SK-N-SH (cell line): Measurements from ENCODE around the gene TCN2. TPM values are rescaled to one million over a fixed set of nuclear protein-coding genes. Genes with fewer than 3 reads are reported as not detected.

ENCODE experiments used
- CTCF ChIA-PET: fragments of 300-600, 350-600 bp; formaldehyde crosslinking; extraction: SDS; loops from one replicate; lab custom pipeline; 2021; lab: Yijun Ruan, JAX
- POLR2A ChIA-PET: fragments of 350-600 bp; sonication (Branson Sonifier 250); formaldehyde crosslinking; extraction: SDS; loops from one replicate; lab custom pipeline; 2020; ENCODE audit warnings: antibody characterized with exemption, inconsistent platforms; lab: Yijun Ruan, JAX
- DNase-seq: peaks from one replicate; pipeline ENCODE4 v3.0.0; 2012
- H2AFZ ChIP-seq: fragments of 200-600 bp; sonication (generic); 2 replicates; pipeline ENCODE4 v1.8.1; 2016; ENCODE audit warnings: antibody characterized with exemption, mild to moderate bottlenecking, low read depth
- H3F3A ChIP-seq: fragments of 200-600 bp; sonication (generic); replicated peaks from 2 replicates; pipeline ENCODE3; 2016; ENCODE audit warnings: antibody characterized with exemption, mild to moderate bottlenecking; ENCODE audit not compliant: insufficient read depth
- H3K27ac ChIP-seq, 2 experiments: fragments of 200-500 bp in 1 of 2; fragments of 200-600 bp in 1 of 2; sonication (Bioruptor generic) in 1 of 2; sonication (generic), shearing (Covaris generic) in 1 of 2; 2 replicates each; pipeline versions ENCODE4 v1.5.1 to v1.6.1; 2014 to 2016; ENCODE audit warnings: low read depth in 2 of 2, inconsistent platforms in 1 of 2, low read length in 1 of 2, mild to moderate bottlenecking in 1 of 2, mixed read lengths in 1 of 2
- H3K27me3 ChIP-seq: fragments of 200-600 bp; sonication (generic), shearing (Covaris generic); 2 replicates; pipeline ENCODE4 v1.6.1; 2016; ENCODE audit warnings: mixed run types; ENCODE audit not compliant: insufficient read depth
- H3K36me3 ChIP-seq, 2 experiments: fragments of 200-500 bp in 1 of 2; fragments of 200-600 bp in 1 of 2; sonication (Bioruptor generic) in 1 of 2; sonication (generic) in 1 of 2; replicated peaks in 1 of 2; 2 replicates each; pipeline versions ENCODE3 to v1.5.1; 2014 to 2016; ENCODE audit warnings: low read length in 1 of 2, mild to moderate bottlenecking in 1 of 2; ENCODE audit not compliant: insufficient read depth in 2 of 2, control insufficient read depth in 1 of 2
- H3K4me1 ChIP-seq, 2 experiments: fragments of 200-500 bp in 1 of 2; fragments of 200-600 bp in 1 of 2; sonication (Bioruptor generic) in 1 of 2; sonication (generic), shearing (Covaris generic) in 1 of 2; 2 replicates each; pipeline versions ENCODE4 v1.5.1 to v1.6.1; 2014 to 2016; ENCODE audit warnings: low read depth in 1 of 2, low read length in 1 of 2, mixed run types in 1 of 2; ENCODE audit not compliant: insufficient read depth in 2 of 2, control insufficient read depth in 1 of 2
- H3K4me2 ChIP-seq: fragments of 200-600 bp; sonication (generic), shearing (Covaris generic); 2 replicates; pipeline ENCODE4 v1.6.1; 2017; ENCODE audit warnings: mixed run types
- H3K4me3 ChIP-seq, 2 experiments: fragments of 200-500 bp in 1 of 2; fragments of 200-600 bp in 1 of 2; sonication (Bioruptor generic) in 1 of 2; sonication (generic), shearing (Covaris generic) in 1 of 2; 2 replicates each; pipeline versions ENCODE4 v1.5.1 to v1.8.1; 2014 to 2016; ENCODE audit warnings: low read depth in 2 of 2, inconsistent platforms in 1 of 2, low read length in 1 of 2, mild to moderate bottlenecking in 1 of 2, mixed read lengths in 1 of 2, moderate library complexity in 1 of 2
- H3K79me2 ChIP-seq: fragments of 200-600 bp; sonication (generic); 2 replicates; pipeline ENCODE4 v1.8.1; 2017; ENCODE audit warnings: mild to moderate bottlenecking; ENCODE audit not compliant: insufficient read depth
- H3K9ac ChIP-seq: fragments of 200-600 bp; sonication (generic); 2 replicates; pipeline ENCODE4 v1.6.1; 2017; ENCODE audit warnings: mixed run types
- H3K9me2 ChIP-seq: fragments of 200-600 bp; sonication (generic); 2 replicates; pipeline ENCODE4 v1.6.1; 2017; ENCODE audit warnings: mixed run types
- H3K9me3 ChIP-seq: fragments of 200-600 bp; sonication (generic); 2 replicates; pipeline ENCODE4 v1.6.1; 2017; ENCODE audit warnings: mixed run types, mild to moderate bottlenecking, moderate library complexity
- H4K20me1 ChIP-seq: fragments of 200-600 bp; sonication (generic); 2 replicates; pipeline ENCODE4 v1.6.1; 2017; ENCODE audit warnings: mild to moderate bottlenecking, mixed run types; ENCODE audit not compliant: insufficient read depth
- CHD2 ChIP-seq: fragments of 150-350 bp; IDR thresholded peaks from 2 replicates; pipeline ENCODE4 v1.6.1; 2018; ENCODE audit warnings: low read length; ENCODE audit not compliant: partially characterized antibody
- CTCF ChIP-seq: fragments of 200-600 bp; sonication (generic); IDR thresholded peaks from 2 replicates; pipeline ENCODE4 v1.6.1; 2017; ENCODE audit warnings: antibody characterized with exemption, mild to moderate bottlenecking, moderate library complexity
- EZH2phosphoT487 ChIP-seq: fragments of 200-600 bp; sonication (generic); IDR thresholded peaks from 2 replicates; pipeline ENCODE4 v1.6.1; 2017; ENCODE audit warnings: low read depth, mixed run types, mild to moderate bottlenecking, antibody characterized with exemption, moderate library complexity, borderline replicate concordance
- FOSL2 ChIP-seq: IDR thresholded peaks from 2 replicates; pipeline ENCODE4 v1.4.0; 2012; ENCODE audit warnings: low read depth, mild to moderate bottlenecking, moderate library complexity, borderline replicate concordance
- GABPA ChIP-seq: IDR thresholded peaks from 2 replicates; pipeline ENCODE4 v1.4.0; 2012; ENCODE audit warnings: low read depth, mild to moderate bottlenecking
- JUND ChIP-seq: IDR thresholded peaks from 2 replicates; pipeline ENCODE4 v1.4.0; 2012
- MEF2A ChIP-seq: IDR thresholded peaks from 2 replicates; pipeline ENCODE4 v1.4.0; 2012; ENCODE audit warnings: low read depth, borderline replicate concordance
- NFIC ChIP-seq: IDR thresholded peaks from 2 replicates; pipeline ENCODE4 v1.4.0; 2012; ENCODE audit warnings: borderline replicate concordance
- RFX5 ChIP-seq: IDR thresholded peaks from 2 replicates; pipeline ENCODE4 v1.6.1; 2012; ENCODE audit warnings: mild to moderate bottlenecking, improper control_type of control experiment, low read length
- SIN3A ChIP-seq: IDR thresholded peaks from 2 replicates; pipeline ENCODE4 v1.6.1; 2012; ENCODE audit warnings: low read depth, mild to moderate bottlenecking, low read length, moderate library complexity, borderline replicate concordance
- SMC3 ChIP-seq: IDR thresholded peaks from 2 replicates; pipeline ENCODE4 v1.6.1; 2012; ENCODE audit warnings: low read depth, low read length, improper control_type of control experiment
- TCF12 ChIP-seq: IDR thresholded peaks from 2 replicates; pipeline ENCODE4 v1.4.0; 2012
- USF2 ChIP-seq: fragments of 150-350 bp; IDR thresholded peaks from 2 replicates; pipeline ENCODE4 v1.6.1; 2017; ENCODE audit warnings: antibody characterized with exemption, low read length, low read depth, borderline replicate concordance
- WGBS: methylation state at CpG from one replicate; pipeline ENCODE4 v1.1.6; 2017; ENCODE audit warnings: low lambda C conversion rate; 5-methylcytosine and 5-hydroxymethylcytosine counted together
- polyA plus RNA-seq, 3 experiments: library from polyadenylated mRNA; depleted of rRNA; stranded (reverse); fragments of >200 nt; gene quantifications; 2 replicates each; pipeline ENCODE4 v1.2.3, GENCODE V29; 2012
- TF ChIP-seq, protein P1 (sequence below): fragments of 150-350 bp; IDR thresholded peaks from 2 replicates; pipeline ENCODE4 v1.6.1; 2016; ENCODE audit warnings: mild to moderate bottlenecking, low read depth, low read length
- TF ChIP-seq, protein P2 (sequence below): IDR thresholded peaks from 2 replicates; pipeline ENCODE4 v1.4.0; 2012; ENCODE audit warnings: low read depth, borderline replicate concordance

TCN2 gene
- polyA plus RNA-seq, 1 of the 3 experiments (the other 2 are of a cell fraction): 4.1 TPM

GRCh38 chr22:30574095-30574981 is 32.6 kb upstream of the TCN2 start, which contains the start of gene GAL3ST1:
TSS of gene GAL3ST1 (minus strand) at chr22:30574665. CDS start at chr22:30557392, 17,273 bp downstream.
- H3K4me2 ChIP-seq: peak within 1 kb of the TSS; percentile 60
- CTCF ChIA-PET: interaction anchor here (0.7 kb wide), 1 partner anchor 9 kb away, joined by 5 read pairs; no protein-coding TSS in a partner anchor
- 0 out of 2 replicates have a peak, but pooled peaks cover 2% of the 10 kb centered on the region for H4K20me1 ChIP-seq
- H3K4me3 ChIP-seq: no peak within 1 kb of the TSS
- no peaks in the 10 kb centered on the region for H3K9me2 ChIP-seq
- H3K4me1 ChIP-seq: peaks cover 10 to 27% of the 10 kb centered on the region in 2 experiments; a peak in 2 of 4 replicates
- peak; percentile 89 for DNase-seq
- WGBS: 63% methylated on average over 3 of the region's 75 CpGs
- H2AFZ ChIP-seq: no peak within 1 kb of the TSS
- H3K27me3 ChIP-seq: no peaks in the 10 kb centered on the region
- H3K9me3 ChIP-seq: no peaks in the 10 kb centered on the region
- peaks cover 7% of the 10 kb centered on the region for H3F3A ChIP-seq
- H3K27ac ChIP-seq: peak within 1 kb of the TSS; percentile 60 to 70; a peak in 3 of 4 replicates
- H3K36me3 ChIP-seq: peaks cover 0 to 33% of the 10 kb centered on the region in 2 experiments
- H3K9ac ChIP-seq: no peak within 1 kb of the TSS
- TF ChIP-seq FOSL2 (no peak), EZH2phosphoT487 (no peak), RFX5 (no peak), JUND (no peak), MEF2A (no peak), SMC3 (no peak), NFIC (no peak), CHD2 (no peak), TCF12 (no peak), SIN3A (no peak), GABPA (no peak), USF2 (no peak), CTCF (no peak)
- TF ChIP-seq, protein P1, sequence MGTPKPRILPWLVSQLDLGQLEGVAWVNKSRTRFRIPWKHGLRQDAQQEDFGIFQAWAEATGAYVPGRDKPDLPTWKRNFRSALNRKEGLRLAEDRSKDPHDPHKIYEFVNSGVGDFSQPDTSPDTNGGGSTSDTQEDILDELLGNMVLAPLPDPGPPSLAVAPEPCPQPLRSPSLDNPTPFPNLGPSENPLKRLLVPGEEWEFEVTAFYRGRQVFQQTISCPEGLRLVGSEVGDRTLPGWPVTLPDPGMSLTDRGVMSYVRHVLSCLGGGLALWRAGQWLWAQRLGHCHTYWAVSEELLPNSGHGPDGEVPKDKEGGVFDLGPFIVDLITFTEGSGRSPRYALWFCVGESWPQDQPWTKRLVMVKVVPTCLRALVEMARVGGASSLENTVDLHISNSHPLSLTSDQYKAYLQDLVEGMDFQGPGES: no peak
- TF ChIP-seq, protein P2, sequence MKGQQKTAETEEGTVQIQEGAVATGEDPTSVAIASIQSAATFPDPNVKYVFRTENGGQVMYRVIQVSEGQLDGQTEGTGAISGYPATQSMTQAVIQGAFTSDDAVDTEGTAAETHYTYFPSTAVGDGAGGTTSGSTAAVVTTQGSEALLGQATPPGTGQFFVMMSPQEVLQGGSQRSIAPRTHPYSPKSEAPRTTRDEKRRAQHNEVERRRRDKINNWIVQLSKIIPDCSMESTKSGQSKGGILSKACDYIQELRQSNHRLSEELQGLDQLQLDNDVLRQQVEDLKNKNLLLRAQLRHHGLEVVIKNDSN: no peak
- no peaks in the 10 kb centered on the region for H3K79me2 ChIP-seq
- POLR2A ChIA-PET: interaction anchor here (0.9 to 1.2 kb wide), 3 partner anchors 9 to 17 kb away, joined by 3 to 5 read pairs (median 3); partner anchors contain the start of gene PES1
